IMR-90 (cell line): ENCODE results near the gene PLA2G3.

ENCODE experiments used
- FOS ChIP-seq: fragments of 150-350 bp; IDR thresholded peaks from 2 replicates; pipeline ENCODE4 v1.6.1; 2016; ENCODE audit warnings: low read depth, low read length
- TF ChIP-seq, protein P1 (sequence below): conservative IDR thresholded peaks from 2 replicates; pipeline ENCODE4 v1.5.1; 2012; ENCODE audit warnings: mild to moderate bottlenecking, low read depth, low read length, improper control_type of control experiment

DNA sequence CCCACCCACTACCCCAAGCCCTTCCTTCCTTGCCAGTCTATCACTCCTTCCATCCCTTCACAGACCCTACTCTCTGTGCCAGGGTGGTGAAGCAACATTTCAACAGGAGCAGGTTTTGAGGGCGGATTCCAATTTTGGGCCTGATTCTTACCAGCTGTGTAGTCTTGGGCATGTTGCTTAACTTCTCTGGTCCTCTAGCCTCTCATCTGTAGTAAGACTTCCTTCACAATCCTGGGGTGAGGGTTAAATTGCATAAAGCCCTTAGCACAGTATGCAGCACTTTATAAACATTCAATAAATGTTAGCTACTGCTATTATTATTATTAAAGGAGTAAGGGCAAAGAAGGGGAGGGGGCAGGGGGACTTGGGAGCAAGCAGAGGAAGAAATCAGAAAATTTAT, 14.7 kb upstream of the PLA2G3 start:
- TF ChIP-seq, protein P1, sequence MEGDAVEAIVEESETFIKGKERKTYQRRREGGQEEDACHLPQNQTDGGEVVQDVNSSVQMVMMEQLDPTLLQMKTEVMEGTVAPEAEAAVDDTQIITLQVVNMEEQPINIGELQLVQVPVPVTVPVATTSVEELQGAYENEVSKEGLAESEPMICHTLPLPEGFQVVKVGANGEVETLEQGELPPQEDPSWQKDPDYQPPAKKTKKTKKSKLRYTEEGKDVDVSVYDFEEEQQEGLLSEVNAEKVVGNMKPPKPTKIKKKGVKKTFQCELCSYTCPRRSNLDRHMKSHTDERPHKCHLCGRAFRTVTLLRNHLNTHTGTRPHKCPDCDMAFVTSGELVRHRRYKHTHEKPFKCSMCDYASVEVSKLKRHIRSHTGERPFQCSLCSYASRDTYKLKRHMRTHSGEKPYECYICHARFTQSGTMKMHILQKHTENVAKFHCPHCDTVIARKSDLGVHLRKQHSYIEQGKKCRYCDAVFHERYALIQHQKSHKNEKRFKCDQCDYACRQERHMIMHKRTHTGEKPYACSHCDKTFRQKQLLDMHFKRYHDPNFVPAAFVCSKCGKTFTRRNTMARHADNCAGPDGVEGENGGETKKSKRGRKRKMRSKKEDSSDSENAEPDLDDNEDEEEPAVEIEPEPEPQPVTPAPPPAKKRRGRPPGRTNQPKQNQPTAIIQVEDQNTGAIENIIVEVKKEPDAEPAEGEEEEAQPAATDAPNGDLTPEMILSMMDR = no peak
- no peak for TF ChIP-seq FOS
